Measurements from ENCODE around the gene RPL13.

The RPL13 gene

DNA sequence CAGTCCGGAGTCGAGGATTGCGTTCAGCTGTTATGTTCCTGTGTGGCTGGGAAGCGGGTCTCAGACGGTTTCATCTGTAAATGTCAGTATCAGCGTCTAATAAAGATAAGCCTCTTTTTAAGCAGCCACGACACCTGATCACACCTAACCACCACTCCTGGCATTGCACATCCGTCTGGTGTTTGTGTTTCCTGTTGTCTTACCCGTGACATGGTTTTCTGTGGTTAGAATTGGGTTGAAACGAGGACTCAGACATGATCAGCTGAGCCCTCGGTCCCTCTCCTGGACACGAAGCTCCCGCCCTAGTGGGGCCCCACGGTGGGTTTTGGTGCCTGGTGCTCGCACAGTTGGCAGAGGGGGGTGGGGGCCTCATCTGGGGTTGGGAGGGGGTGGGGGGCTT, 33.4 kb downstream of the RPL13 start:
- H3K9me3 ChIP-seq (ENCODE audit: insufficient read depth, low read length): no peaks in the 10 kb centered on the region
- H2AFZ ChIP-seq (ENCODE audit: low read depth, low read length, severe bottlenecking): no peak overlapping the region
- H3K36me3 ChIP-seq (ENCODE audit: low read length): no peaks in the 10 kb centered on the region
- H3K79me2 ChIP-seq (ENCODE audit: insufficient read depth, low read length): no peaks in the 10 kb centered on the region
- H4K20me1 ChIP-seq (ENCODE audit: low read depth, low read length): no peaks in the 10 kb centered on the region
- H3K4me3 ChIP-seq (ENCODE audit: insufficient read depth, low read length, poor library complexity, severe bottlenecking): no peak overlapping the region
- no peaks in the 10 kb centered on the region for H3K9me2 ChIP-seq (replicated peaks; ENCODE audit: insufficient read depth, low read length)
- H3K27me3 ChIP-seq (ENCODE audit: low read length): no peaks in the 10 kb centered on the region
- TF ChIP-seq, protein P1, sequence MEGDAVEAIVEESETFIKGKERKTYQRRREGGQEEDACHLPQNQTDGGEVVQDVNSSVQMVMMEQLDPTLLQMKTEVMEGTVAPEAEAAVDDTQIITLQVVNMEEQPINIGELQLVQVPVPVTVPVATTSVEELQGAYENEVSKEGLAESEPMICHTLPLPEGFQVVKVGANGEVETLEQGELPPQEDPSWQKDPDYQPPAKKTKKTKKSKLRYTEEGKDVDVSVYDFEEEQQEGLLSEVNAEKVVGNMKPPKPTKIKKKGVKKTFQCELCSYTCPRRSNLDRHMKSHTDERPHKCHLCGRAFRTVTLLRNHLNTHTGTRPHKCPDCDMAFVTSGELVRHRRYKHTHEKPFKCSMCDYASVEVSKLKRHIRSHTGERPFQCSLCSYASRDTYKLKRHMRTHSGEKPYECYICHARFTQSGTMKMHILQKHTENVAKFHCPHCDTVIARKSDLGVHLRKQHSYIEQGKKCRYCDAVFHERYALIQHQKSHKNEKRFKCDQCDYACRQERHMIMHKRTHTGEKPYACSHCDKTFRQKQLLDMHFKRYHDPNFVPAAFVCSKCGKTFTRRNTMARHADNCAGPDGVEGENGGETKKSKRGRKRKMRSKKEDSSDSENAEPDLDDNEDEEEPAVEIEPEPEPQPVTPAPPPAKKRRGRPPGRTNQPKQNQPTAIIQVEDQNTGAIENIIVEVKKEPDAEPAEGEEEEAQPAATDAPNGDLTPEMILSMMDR (IDR thresholded peaks at IDR 0.05; ENCODE audit: insufficient read depth, low read length, poor library complexity, severe bottlenecking): no peak
- no peak for TF ChIP-seq EZH2phosphoT487 (conservative IDR thresholded peaks at IDR 0.05; ENCODE audit: low read length)
- H3K27ac ChIP-seq (ENCODE audit: low read depth, low read length): no peak overlapping the region
- no peak overlapping the region for H3K4me2 ChIP-seq (ENCODE audit: low read depth, low read length, poor library complexity, severe bottlenecking)
- H3F3A ChIP-seq (ENCODE audit: insufficient read depth): no peaks in the 10 kb centered on the region
- no peak overlapping the region for H3K9ac ChIP-seq (ENCODE audit: low read length)

DNA sequence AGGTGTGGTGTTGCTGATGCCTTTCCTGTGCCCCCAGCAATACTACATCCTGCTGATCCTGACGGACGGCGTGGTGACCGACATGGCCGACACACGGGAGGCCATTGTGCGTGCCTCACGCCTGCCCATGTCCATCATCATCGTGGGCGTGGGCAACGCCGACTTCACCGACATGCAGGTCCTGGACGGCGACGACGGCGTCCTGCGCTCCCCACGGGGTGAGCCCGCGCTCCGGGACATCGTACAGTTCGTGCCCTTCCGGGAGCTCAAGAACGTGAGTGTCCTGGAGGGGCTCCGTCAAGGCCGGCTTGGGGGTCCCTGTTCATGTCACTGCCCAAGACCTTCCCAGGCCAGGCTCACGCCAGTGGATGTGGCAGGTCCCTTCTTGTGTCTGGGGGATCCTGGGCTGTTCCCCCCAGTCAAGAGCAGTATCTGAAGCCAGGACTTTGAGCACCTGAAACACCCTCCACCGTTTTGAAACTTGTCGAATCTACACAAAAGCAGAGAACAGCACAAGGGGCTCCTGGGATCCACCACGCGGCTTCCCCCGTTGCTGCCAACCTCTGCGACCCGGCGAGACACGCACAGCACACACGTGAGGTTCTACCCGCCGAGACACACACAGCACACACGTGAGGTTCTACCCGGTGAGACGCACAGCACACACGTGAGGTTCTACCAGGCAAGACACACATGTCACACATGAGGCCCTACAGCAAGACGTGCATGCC, 35.0 kb downstream of the RPL13 start:
- Histone ChIP-seq H3K9me2 (replicated peaks; ENCODE audit: insufficient read depth, low read length) (no peaks in the 10 kb centered on the region), H3K4me2 (ENCODE audit: low read depth, low read length, poor library complexity, severe bottlenecking) (no peak overlapping the region), H3K27me3 (ENCODE audit: low read length) (no peaks in the 10 kb centered on the region), H2AFZ (ENCODE audit: low read depth, low read length, severe bottlenecking) (no peak overlapping the region), H3K79me2 (ENCODE audit: insufficient read depth, low read length) (no peaks in the 10 kb centered on the region), H3F3A (ENCODE audit: insufficient read depth) (no peaks in the 10 kb centered on the region), H3K4me3 (ENCODE audit: insufficient read depth, low read length, poor library complexity, severe bottlenecking) (no peak overlapping the region), H3K9me3 (ENCODE audit: insufficient read depth, low read length) (no peaks in the 10 kb centered on the region), H3K9ac (ENCODE audit: low read length) (no peak overlapping the region), H3K27ac (ENCODE audit: low read depth, low read length) (no peak overlapping the region), H4K20me1 (ENCODE audit: low read depth, low read length) (no peaks in the 10 kb centered on the region), H3K36me3 (ENCODE audit: low read length) (no peaks in the 10 kb centered on the region)
- TF ChIP-seq EZH2phosphoT487 (conservative IDR thresholded peaks at IDR 0.05; ENCODE audit: low read length): no peak
- TF ChIP-seq, protein P1 (IDR thresholded peaks at IDR 0.05; ENCODE audit: insufficient read depth, low read length, poor library complexity, severe bottlenecking): no peak

DNA sequence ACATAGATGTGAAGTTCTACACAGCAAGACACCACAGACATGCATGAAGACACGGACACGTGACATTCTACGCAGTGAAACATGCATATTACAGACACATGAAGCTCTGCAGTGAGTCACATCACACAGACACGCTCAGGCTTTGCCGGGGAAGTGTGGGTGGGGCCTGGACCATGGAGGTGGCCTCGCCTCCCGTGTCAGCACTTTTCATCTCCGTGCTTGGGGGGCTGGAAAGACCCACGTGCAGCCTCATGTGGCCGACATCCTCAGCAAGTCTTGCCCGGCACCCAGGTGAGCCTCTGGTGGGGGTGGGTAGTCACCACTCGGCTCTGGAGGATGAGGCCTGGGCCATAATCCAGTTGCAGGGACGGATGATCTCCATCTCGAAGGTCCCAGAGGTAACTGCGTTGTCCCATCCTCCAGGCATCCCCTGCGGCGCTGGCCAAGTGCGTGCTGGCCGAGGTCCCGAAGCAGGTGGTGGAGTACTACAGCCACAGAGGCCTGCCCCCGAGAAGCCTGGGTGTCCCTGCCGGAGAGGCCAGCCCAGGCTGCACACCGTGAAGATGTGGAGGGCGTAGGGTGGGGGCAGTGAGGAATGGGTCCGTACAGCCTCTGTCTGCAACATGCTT, 35.7 kb downstream of the RPL13 start:
- H3F3A ChIP-seq (ENCODE audit: insufficient read depth): no peaks in the 10 kb centered on the region
- H3K9me2 ChIP-seq (replicated peaks; ENCODE audit: insufficient read depth, low read length): no peaks in the 10 kb centered on the region
- no peaks in the 10 kb centered on the region for H3K36me3 ChIP-seq (ENCODE audit: low read length)
- H3K4me3 ChIP-seq (ENCODE audit: insufficient read depth, low read length, poor library complexity, severe bottlenecking): no peak overlapping the region
- no peak overlapping the region for H3K4me2 ChIP-seq (ENCODE audit: low read depth, low read length, poor library complexity, severe bottlenecking)
- H4K20me1 ChIP-seq (ENCODE audit: low read depth, low read length): no peaks in the 10 kb centered on the region
- TF ChIP-seq, protein P1 (IDR thresholded peaks at IDR 0.05; ENCODE audit: insufficient read depth, low read length, poor library complexity, severe bottlenecking): no peak
- TF ChIP-seq EZH2phosphoT487 (conservative IDR thresholded peaks at IDR 0.05; ENCODE audit: low read length): no peak
- H3K79me2 ChIP-seq (ENCODE audit: insufficient read depth, low read length): no peaks in the 10 kb centered on the region
- no peak overlapping the region for H3K27ac ChIP-seq (ENCODE audit: low read depth, low read length)
- H3K27me3 ChIP-seq (ENCODE audit: low read length): no peaks in the 10 kb centered on the region
- H3K9ac ChIP-seq (ENCODE audit: low read length): no peak overlapping the region
- no peaks in the 10 kb centered on the region for H3K9me3 ChIP-seq (ENCODE audit: insufficient read depth, low read length)
- no peak overlapping the region for H2AFZ ChIP-seq (ENCODE audit: low read depth, low read length, severe bottlenecking)

Measured in SU-DHL-6 (cell line).